Mesothelial cell of epicardium (in vitro differentiated cells): ENCODE results near the gene DOCK2. TPM values are rescaled to one million over a fixed set of nuclear protein-coding genes. Genes with fewer than 3 reads are reported as not detected.

Source experiments
- DNase-seq, 2 experiments: peaks; one replicate each; pipeline ENCODE4 v3.0.0; 2021; ENCODE audit warnings: low spot score in 2 of 2; ENCODE audit not compliant: unreplicated experiment in 2 of 2
- H3K27ac Mint-ChIP-seq: 2 replicates; pipeline ENCODE4 v1.8.0; 2021; ENCODE audit warnings: mixed read lengths
- H3K27me3 Mint-ChIP-seq: 2 replicates; pipeline ENCODE4 v1.8.0; 2021; ENCODE audit warnings: low read depth, mixed read lengths
- H3K36me3 Mint-ChIP-seq: 2 replicates; pipeline ENCODE4 v1.8.0; 2021; ENCODE audit warnings: mixed read lengths
- H3K4me1 Mint-ChIP-seq: 2 replicates; pipeline ENCODE4 v1.8.0; 2021; ENCODE audit warnings: mixed read lengths
- H3K4me3 Mint-ChIP-seq: 2 replicates; pipeline ENCODE4 v1.8.0; 2021; ENCODE audit warnings: mild to moderate bottlenecking, moderate library complexity, mixed read lengths
- H3K9me3 Mint-ChIP-seq: 2 replicates; pipeline ENCODE4 v1.8.0; 2021; ENCODE audit warnings: mixed read lengths
- CTCF ChIP-seq: fragments of 200-600 bp; sonication (generic); IDR thresholded peaks from one replicate; pipeline ENCODE4 v1.5.0; 2021; ENCODE audit warnings: antibody characterized with exemption; ENCODE audit not compliant: unreplicated experiment
- total RNA-seq: library from RNA; stranded (reverse); gene quantifications from 3 replicates; pipeline ENCODE4 v1.2.1, GENCODE V29; 2021

Gene DOCK2
- total RNA-seq, 1 donor from 2014 or later = 0.25 TPM

- no peaks in the 10 kb centered on the region for H3K36me3 Mint-ChIP-seq
- no peak for DNase-seq
- H3K4me3 Mint-ChIP-seq = no peak overlapping the region
- H3K27ac Mint-ChIP-seq = no peak overlapping the region
- no peaks in the 10 kb centered on the region for H3K9me3 Mint-ChIP-seq
- no peaks in the 10 kb centered on the region for H3K4me1 Mint-ChIP-seq
- H3K27me3 Mint-ChIP-seq = peaks cover 47% of the 10 kb centered on the region
- TF ChIP-seq CTCF = no peak
Observed at GRCh38 chr5:169744336-169744735, 107.3 kb downstream of the DOCK2 start.

GRCh38 chr5:169745441-169746146 lies 108.5 kb downstream of the DOCK2 start:
- no peak for DNase-seq
- no peaks in the 10 kb centered on the region for H3K36me3 Mint-ChIP-seq
- no peak for TF ChIP-seq CTCF
- H3K27me3 Mint-ChIP-seq = peaks cover 54% of the 10 kb centered on the region
- no peak overlapping the region for H3K4me3 Mint-ChIP-seq
- H3K9me3 Mint-ChIP-seq = no peaks in the 10 kb centered on the region
- H3K4me1 Mint-ChIP-seq = no peaks in the 10 kb centered on the region
- H3K27ac Mint-ChIP-seq = no peak overlapping the region

DNA sequence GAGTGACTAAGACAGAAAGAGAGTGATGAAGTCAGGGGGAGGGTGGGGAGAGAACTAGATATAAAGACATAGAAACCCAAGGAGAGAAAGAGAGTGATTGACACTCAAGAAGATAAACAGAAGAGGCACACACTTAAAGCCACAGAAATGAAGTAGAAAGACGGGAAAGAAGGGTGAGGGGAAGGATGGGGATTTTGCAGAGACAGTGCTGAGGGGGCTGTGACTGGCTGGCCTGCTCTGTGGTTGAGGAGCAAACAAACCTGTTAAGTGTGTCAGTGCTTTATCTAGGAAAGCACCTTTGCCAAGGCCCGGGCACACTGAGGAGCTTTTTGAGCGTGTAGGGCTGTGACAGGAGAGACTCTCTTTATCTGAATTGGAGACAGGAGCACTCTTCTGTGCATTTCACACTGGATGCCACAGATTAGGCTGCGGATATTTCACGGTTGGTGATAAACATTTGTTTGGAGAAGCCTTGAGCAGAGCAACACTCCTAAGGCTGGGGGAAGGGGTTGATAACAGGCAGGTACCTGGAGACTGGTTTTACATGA lies 109.1 kb downstream of the DOCK2 start:
- no peaks in the 10 kb centered on the region for H3K4me1 Mint-ChIP-seq
- H3K36me3 Mint-ChIP-seq = no peaks in the 10 kb centered on the region
- peaks cover 58% of the 10 kb centered on the region for H3K27me3 Mint-ChIP-seq
- H3K27ac Mint-ChIP-seq = no peak overlapping the region
- no peaks in the 10 kb centered on the region for H3K9me3 Mint-ChIP-seq
- TF ChIP-seq CTCF = no peak
- no peak overlapping the region for H3K4me3 Mint-ChIP-seq
- DNase-seq = no peak

- Mint-ChIP-seq H3K4me3 (no peak overlapping the region), H3K4me1 (no peaks in the 10 kb centered on the region), H3K36me3 (no peaks in the 10 kb centered on the region), H3K27ac (no peak overlapping the region), H3K27me3 (peaks cover 68% of the 10 kb centered on the region), H3K9me3 (no peaks in the 10 kb centered on the region)
- TF ChIP-seq CTCF = no peak
- DNase-seq = no peak
Observed at GRCh38 chr5:169748174-169748573, 111.1 kb downstream of the DOCK2 start.

DNA sequence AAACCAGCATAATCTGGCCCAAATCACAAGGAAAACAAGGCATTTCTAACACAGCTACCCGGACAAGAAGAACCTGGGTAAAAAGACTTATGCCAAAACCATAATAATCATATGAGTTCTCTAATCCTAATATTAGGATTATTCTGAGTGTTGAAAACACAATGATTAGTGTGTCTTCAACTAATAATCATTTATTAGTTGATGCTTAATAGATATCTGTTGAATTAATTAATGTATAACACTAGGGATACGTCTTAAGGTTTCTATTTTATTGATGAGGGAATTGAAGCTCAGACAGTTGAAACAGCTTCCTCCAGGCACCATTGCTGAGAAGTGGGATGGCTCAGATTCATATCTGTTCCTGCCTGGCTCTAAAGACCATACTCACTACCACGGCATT lies 112.2 kb downstream of the DOCK2 start:
- Mint-ChIP-seq H3K9me3 (no peaks in the 10 kb centered on the region), H3K27ac (no peak overlapping the region), H3K27me3 (peaks cover 79% of the 10 kb centered on the region), H3K4me1 (no peaks in the 10 kb centered on the region), H3K36me3 (no peaks in the 10 kb centered on the region), H3K4me3 (no peak overlapping the region)
- DNase-seq = no peak
- no peak for TF ChIP-seq CTCF
